Neuronal stem cell (in vitro differentiated cells): Measurements from ENCODE around the gene MACROD1.

Source experiments
- DNase-seq: peaks from one replicate; pipeline ENCODE4 v3.0.0-alpha.2; 2013; ENCODE audit warnings: low spot score
- H2AFZ ChIP-seq: one replicate; pipeline ENCODE4 v1.6.1; 2013; ENCODE audit warnings: mild to moderate bottlenecking, low read length, inconsistent platforms
- H2AK5ac ChIP-seq: 2 replicates; pipeline ENCODE4 v1.6.1; 2013; ENCODE audit warnings: low read depth, mild to moderate bottlenecking, inconsistent platforms, low read length, moderate library complexity, mixed read lengths
- H2BK120ac ChIP-seq: 2 replicates; pipeline ENCODE4 v1.6.1; 2013; ENCODE audit warnings: low read depth, mild to moderate bottlenecking, inconsistent platforms, low read length, moderate library complexity, mixed read lengths
- H2BK12ac ChIP-seq: one replicate; pipeline ENCODE4 v1.6.1; 2013; ENCODE audit warnings: low read length, inconsistent platforms
- H2BK15ac ChIP-seq: 2 replicates; pipeline ENCODE4 v1.6.1; 2013; ENCODE audit warnings: mild to moderate bottlenecking, low read length, inconsistent platforms, mixed read lengths
- H2BK5ac ChIP-seq: one replicate; pipeline ENCODE4 v1.6.1; 2013; ENCODE audit warnings: inconsistent platforms, mild to moderate bottlenecking, low read length, moderate library complexity
- H3K14ac ChIP-seq: one replicate; pipeline ENCODE4 v1.6.1; 2013; ENCODE audit warnings: low read length, inconsistent platforms
- H3K18ac ChIP-seq: 2 replicates; pipeline ENCODE4 v1.6.1; 2013; ENCODE audit warnings: low read length, inconsistent platforms
- H3K23ac ChIP-seq: 2 replicates; pipeline ENCODE4 v1.6.1; 2013; ENCODE audit warnings: low read depth, mild to moderate bottlenecking, mixed read lengths, low read length, inconsistent platforms; ENCODE audit not compliant: poor library complexity
- H3K27ac ChIP-seq: replicated peaks from 3 replicates; pipeline ENCODE4 v1.5.1; 2013; ENCODE audit warnings: low read length, inconsistent platforms
- H3K27me3 ChIP-seq, 3 experiments: 2 replicates each; pipeline ENCODE4 v1.6.1; 2013; ENCODE audit warnings: low read length in 3 of 3, mild to moderate bottlenecking in 2 of 3, inconsistent platforms in 1 of 3, low read depth in 1 of 3, mixed read lengths in 1 of 3, moderate library complexity in 1 of 3; ENCODE audit not compliant: control insufficient read depth in 3 of 3, insufficient read depth in 3 of 3
- H3K36me3 ChIP-seq, 2 donors: replicated peaks in 1 of 2; 2 replicates each; pipeline ENCODE4 v1.6.1; 2013; ENCODE audit warnings: low read length in 2 of 2; ENCODE audit not compliant: control insufficient read depth in 2 of 2, insufficient read depth in 2 of 2
- H3K4ac ChIP-seq: 2 replicates; pipeline ENCODE4 v1.6.1; 2013; ENCODE audit warnings: inconsistent platforms, mild to moderate bottlenecking, low read length, moderate library complexity
- H3K4me1 ChIP-seq, 2 donors: 1 replicate in 1 of 2; 2 replicates in 1 of 2; pipeline ENCODE4 v1.6.1; 2013; ENCODE audit warnings: low read length in 2 of 2, low read depth in 1 of 2; ENCODE audit not compliant: control insufficient read depth in 2 of 2, insufficient read depth in 1 of 2
- H3K4me2 ChIP-seq: one replicate; pipeline ENCODE4 v1.6.1; 2013; ENCODE audit warnings: mild to moderate bottlenecking, low read length, inconsistent platforms; ENCODE audit not compliant: insufficient read depth, poor library complexity, severe bottlenecking
- H3K4me3 ChIP-seq, 2 donors: 2 replicates each; pipeline ENCODE4 v1.5.1; 2013; ENCODE audit warnings: low read length in 2 of 2, mild to moderate bottlenecking in 2 of 2, inconsistent platforms in 1 of 2, moderate library complexity in 1 of 2
- H3K79me1 ChIP-seq: one replicate; pipeline ENCODE4 v1.6.1; 2013; ENCODE audit warnings: low read depth, mild to moderate bottlenecking, inconsistent platforms, low read length, moderate library complexity
- H3K9ac ChIP-seq: one replicate; pipeline ENCODE4 v1.6.1; 2013; ENCODE audit warnings: mild to moderate bottlenecking, low read depth, low read length, inconsistent platforms; ENCODE audit not compliant: poor library complexity
- H3K9me3 ChIP-seq, 2 donors: replicated peaks in 1 of 2; 2 replicates each; pipeline versions ENCODE3 to v1.6.1; 2013; ENCODE audit warnings: low read length in 2 of 2, mild to moderate bottlenecking in 2 of 2, inconsistent platforms in 1 of 2, low read depth in 1 of 2, mixed read lengths in 1 of 2, moderate library complexity in 1 of 2; ENCODE audit not compliant: control insufficient read depth in 2 of 2, insufficient read depth in 1 of 2
- H4K8ac ChIP-seq: one replicate; pipeline ENCODE4 v1.6.1; 2013; ENCODE audit warnings: low read depth, mild to moderate bottlenecking, inconsistent platforms, low read length, moderate library complexity
- H4K91ac ChIP-seq: one replicate; pipeline ENCODE4 v1.6.1; 2013; ENCODE audit warnings: low read length, low read depth, mild to moderate bottlenecking, inconsistent platforms; ENCODE audit not compliant: poor library complexity
- WGBS, 2 donors: extraction: QIAGEN DNeasy Blood & Tissue Kit; methylation state at CpG; one replicate each; pipeline ENCODE4 v1.1.7; 2013; ENCODE audit warnings: missing lambda C conversion rate in 2 of 2, mixed read lengths in 1 of 2; ENCODE audit not compliant: insufficient read length in 2 of 2, insufficient replicate concordance in 1 of 2; ENCODE audit errors: extremely low coverage in 2 of 2; 5-methylcytosine and 5-hydroxymethylcytosine counted together

MACROD1 gene

DNA sequence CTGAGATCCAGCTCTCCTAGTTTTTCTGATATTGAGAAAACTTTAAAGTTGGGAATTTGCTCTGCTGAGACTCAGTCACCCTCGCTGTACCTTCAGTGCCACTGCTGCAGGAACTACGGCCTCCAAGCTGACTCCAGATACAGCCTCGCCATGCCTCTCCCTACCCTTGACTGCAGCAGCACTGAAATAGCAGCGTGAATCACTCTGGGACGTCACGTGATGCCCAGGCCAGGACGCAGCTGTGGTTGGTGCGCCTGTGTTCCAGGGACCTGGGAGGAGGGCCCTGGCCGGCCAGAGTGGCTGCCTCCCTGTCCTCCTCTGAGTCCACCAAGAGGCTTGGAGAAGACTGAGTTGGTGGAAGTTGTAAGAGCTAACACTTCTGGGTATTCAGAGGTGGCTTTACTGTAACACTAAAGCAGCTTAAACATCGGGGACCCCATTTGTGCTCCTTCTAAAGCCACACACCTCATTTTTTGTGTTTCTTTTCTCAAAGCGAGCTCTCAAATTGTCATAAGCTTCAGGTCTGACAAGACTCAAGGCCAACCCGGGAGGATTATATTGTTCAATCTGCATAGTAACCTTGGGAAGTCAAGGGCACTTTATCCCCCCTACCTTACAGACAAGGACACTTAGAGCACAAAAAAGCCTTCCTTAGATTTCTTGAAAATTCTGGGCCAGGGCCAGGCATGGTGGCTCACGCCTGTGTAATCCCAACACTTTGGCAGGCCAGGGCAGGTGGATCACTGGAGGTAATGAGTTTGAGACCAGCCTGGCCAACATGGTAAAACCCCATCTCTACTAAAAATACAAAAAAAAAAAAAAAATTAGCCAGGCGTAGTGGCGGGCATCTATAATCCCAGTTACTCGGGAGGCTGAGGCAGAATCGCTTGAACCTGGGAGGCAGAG, 15.8 kb upstream of the MACROD1 start:
- Histone ChIP-seq H3K27ac (no peak overlapping the region), H3K4me3 (peak overlapping the region; percentile 18 to 44), H3K4me2 (no peak overlapping the region), H3K4me1 (peaks cover 10 to 16% of the 10 kb centered on the region in 2 donors), H3K14ac (no peak overlapping the region), H3K4ac (no peak overlapping the region), H3K36me3 (no peaks in the 10 kb centered on the region), H4K91ac (no peak overlapping the region), H2BK15ac (no peak overlapping the region), H2BK12ac (no peak overlapping the region), H3K23ac (no peak overlapping the region), H2BK120ac (no peak overlapping the region), H3K9ac (no peak overlapping the region), H3K18ac (no peak overlapping the region), H2AK5ac (no peak overlapping the region), H2BK5ac (no peak overlapping the region), H3K27me3 (no peaks in the 10 kb centered on the region), H4K8ac (no peak overlapping the region), H3K9me3 (no peaks in the 10 kb centered on the region), H3K79me1 (peaks cover 3% of the 10 kb centered on the region), H2AFZ (peak overlapping the region; percentile 81)
- DNase-seq: no peak
- no CpG with 5 or more reads among the region's 17 CpGs for WGBS, 2 donors

DNA sequence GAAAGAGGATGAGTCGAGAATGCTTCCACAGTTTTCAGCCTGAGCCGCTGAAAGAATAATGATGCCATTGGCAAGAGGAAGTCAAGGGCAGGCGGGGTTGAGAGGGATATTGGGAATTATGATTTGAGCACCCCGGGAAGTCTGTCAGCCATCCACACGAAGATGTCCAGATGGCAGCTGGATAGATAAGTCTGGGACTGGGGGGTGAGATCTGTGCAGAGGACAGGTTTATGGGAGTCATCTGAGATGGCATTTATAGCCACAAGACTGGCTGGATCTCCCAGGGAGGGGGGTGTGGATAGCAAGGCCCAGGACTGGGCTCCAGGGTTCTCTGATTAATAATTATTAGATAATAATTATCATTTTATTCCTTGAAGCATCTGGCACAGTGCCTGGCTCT, 15.0 kb upstream of the MACROD1 start:
- H3K4me1 ChIP-seq: peaks cover 10 to 16% of the 10 kb centered on the region in 2 donors
- WGBS, 2 donors: no CpG with 5 or more reads among the region's 5 CpGs
- H2BK120ac ChIP-seq: no peak overlapping the region
- no peak overlapping the region for H2BK12ac ChIP-seq
- no peak for DNase-seq
- no peak overlapping the region for H4K8ac ChIP-seq
- peak overlapping the region; percentile 81 for H2AFZ ChIP-seq
- no peak overlapping the region for H3K23ac ChIP-seq
- no peak overlapping the region for H2BK5ac ChIP-seq
- no peak overlapping the region for H2AK5ac ChIP-seq
- no peak overlapping the region for H4K91ac ChIP-seq
- H3K18ac ChIP-seq: no peak overlapping the region
- H3K9me3 ChIP-seq: no peaks in the 10 kb centered on the region
- no peaks in the 10 kb centered on the region for H3K27me3 ChIP-seq
- H3K4me2 ChIP-seq: no peak overlapping the region
- no peak overlapping the region for H3K4me3 ChIP-seq
- H3K14ac ChIP-seq: no peak overlapping the region
- H2BK15ac ChIP-seq: no peak overlapping the region
- H3K79me1 ChIP-seq: no peaks in the 10 kb centered on the region
- no peak overlapping the region for H3K27ac ChIP-seq
- no peak overlapping the region for H3K9ac ChIP-seq
- H3K36me3 ChIP-seq: no peaks in the 10 kb centered on the region
- no peak overlapping the region for H3K4ac ChIP-seq

DNA sequence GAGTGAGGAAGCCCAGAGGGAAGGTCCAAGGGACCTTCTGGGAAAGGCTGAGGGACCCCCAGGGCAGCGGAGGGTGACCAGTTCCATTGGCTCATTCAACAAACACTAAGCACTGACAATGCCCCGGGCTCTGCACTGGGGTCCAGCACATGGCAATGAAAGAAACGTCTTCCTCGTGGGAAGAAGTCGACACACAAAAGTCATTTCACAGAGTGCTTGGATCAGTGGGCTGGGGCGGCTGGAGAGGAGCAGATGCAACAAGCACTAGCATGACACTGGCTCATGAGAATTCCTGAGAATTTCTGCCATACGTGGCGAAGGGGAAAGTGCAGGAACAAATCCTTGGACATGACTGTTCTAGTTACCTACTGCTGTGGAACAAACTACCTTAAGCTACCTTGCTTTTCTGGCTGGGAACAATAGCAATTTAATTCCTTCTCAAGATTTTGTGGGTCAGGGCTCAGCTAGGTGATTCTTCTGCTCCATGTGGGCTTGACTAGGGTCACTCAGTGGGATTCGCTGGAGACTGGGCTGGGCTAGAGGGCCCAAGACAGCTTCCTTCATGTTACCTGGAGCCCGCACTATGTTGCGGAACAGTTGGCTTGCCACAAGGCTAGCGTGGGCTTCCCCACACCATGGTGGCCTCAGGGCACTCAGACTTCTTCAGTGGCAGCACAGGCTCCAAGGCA, 13.2 kb upstream of the MACROD1 start:
- Histone ChIP-seq H3K9ac (no peak overlapping the region), H4K91ac (no peak overlapping the region), H3K4me3 (no peak overlapping the region), H2BK15ac (no peak overlapping the region), H3K27me3 (no peaks in the 10 kb centered on the region), H3K36me3 (no peaks in the 10 kb centered on the region), H2AFZ (no peak overlapping the region), H2AK5ac (no peak overlapping the region), H4K8ac (no peak overlapping the region), H3K9me3 (peaks cover 0 to 2% of the 10 kb centered on the region in 2 donors), H2BK12ac (no peak overlapping the region), H3K4me1 (peaks cover 7 to 12% of the 10 kb centered on the region in 2 donors), H3K27ac (no peak overlapping the region), H3K4me2 (no peak overlapping the region), H3K18ac (no peak overlapping the region), H2BK5ac (no peak overlapping the region), H3K23ac (no peak overlapping the region), H3K4ac (no peak overlapping the region), H2BK120ac (no peak overlapping the region), H3K14ac (no peak overlapping the region), H3K79me1 (no peaks in the 10 kb centered on the region)
- no peak for DNase-seq
- WGBS, 2 donors: no CpG with 5 or more reads among the region's 12 CpGs

DNA sequence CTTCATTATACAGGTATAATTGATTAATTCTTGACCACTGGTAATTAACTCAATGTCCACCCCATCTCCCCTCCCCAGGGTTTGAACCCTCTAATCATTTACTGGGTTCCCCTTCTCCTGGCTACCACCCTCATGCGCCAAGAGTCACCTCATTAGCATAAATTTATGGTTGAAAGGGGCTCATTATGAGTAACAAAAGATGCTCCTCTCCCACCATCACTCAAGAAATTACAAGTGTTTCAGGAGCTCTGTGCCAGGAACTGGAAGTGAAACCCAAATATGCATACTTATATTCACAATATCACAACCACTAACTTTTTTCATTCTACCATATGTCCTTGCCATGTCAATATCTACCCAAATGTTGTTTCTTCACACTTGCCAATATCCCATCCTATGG, 12.3 kb upstream of the MACROD1 start:
- Histone ChIP-seq H3K4me2 (no peak overlapping the region), H2BK12ac (no peak overlapping the region), H3K79me1 (no peaks in the 10 kb centered on the region), H2AK5ac (no peak overlapping the region), H3K27ac (no peak overlapping the region), H4K91ac (no peak overlapping the region), H4K8ac (no peak overlapping the region), H3K18ac (no peak overlapping the region), H3K27me3 (no peaks in the 10 kb centered on the region), H2BK120ac (no peak overlapping the region), H3K14ac (no peak overlapping the region), H3K36me3 (no peaks in the 10 kb centered on the region), H3K23ac (no peak overlapping the region), H3K4me3 (no peak overlapping the region), H2BK5ac (no peak overlapping the region), H3K4me1 (peaks cover 7 to 12% of the 10 kb centered on the region in 2 donors), H3K9ac (no peak overlapping the region), H3K9me3 (peaks cover 4 to 6% of the 10 kb centered on the region in 2 donors), H2AFZ (no peak overlapping the region), H2BK15ac (no peak overlapping the region), H3K4ac (no peak overlapping the region)
- DNase-seq: no peak
- WGBS, 2 donors: no CpG with 5 or more reads among the region's 1 CpG
